HEK293 (cell line): ENCODE measurements around the gene CCDC12.

Experiments
- GLI2 ChIP-seq: fragments of 450-650 bp; formaldehyde crosslinking; IDR thresholded peaks from 2 replicates; pipeline ENCODE4; 2017; ENCODE audit warnings: missing biosample characterization, missing genetic modification characterization, low read depth, borderline replicate concordance
- KLF7 ChIP-seq: fragments of 450-650 bp; formaldehyde crosslinking; IDR thresholded peaks from 2 replicates; pipeline ENCODE4 v1.5.1; 2016; ENCODE audit warnings: missing biosample characterization, missing genetic modification characterization, borderline replicate concordance
- RBAK ChIP-seq: fragments of 450-650 bp; formaldehyde crosslinking; IDR thresholded peaks from 2 replicates; pipeline ENCODE4 v1.5.1; 2016; ENCODE audit warnings: missing biosample characterization, missing genetic modification characterization
- SP3 ChIP-seq: fragments of 450-650 bp; formaldehyde crosslinking; IDR thresholded peaks from 2 replicates; pipeline ENCODE4 v1.5.1; 2016; ENCODE audit warnings: missing biosample characterization, missing genetic modification characterization
- YY1 ChIP-seq: fragments of 450-650 bp; formaldehyde crosslinking; IDR thresholded peaks from 2 replicates; pipeline ENCODE4 v1.5.1; 2018; ENCODE audit warnings: missing biosample characterization, missing genetic modification characterization
- ZBTB48 ChIP-seq: fragments of 450-650 bp; formaldehyde crosslinking; IDR thresholded peaks from 2 replicates; pipeline ENCODE4 v1.5.1; 2016; ENCODE audit warnings: missing biosample characterization, missing genetic modification characterization
- ZNF132 ChIP-seq: fragments of 450-650 bp; formaldehyde crosslinking; IDR thresholded peaks from 2 replicates; pipeline ENCODE4 v1.5.1; 2017; ENCODE audit warnings: missing biosample characterization, missing genetic modification characterization, borderline replicate concordance
- ZNF2 ChIP-seq: fragments of 450-650 bp; formaldehyde crosslinking; IDR thresholded peaks from 2 replicates; pipeline ENCODE4 v1.5.1; 2016; ENCODE audit warnings: missing biosample characterization, missing genetic modification characterization
- ZNF202 ChIP-seq: fragments of 450-650 bp; formaldehyde crosslinking; IDR thresholded peaks from 2 replicates; pipeline ENCODE4 v1.5.1; 2016; ENCODE audit warnings: missing biosample characterization, missing genetic modification characterization, borderline replicate concordance
- ZNF223 ChIP-seq: fragments of 450-650 bp; formaldehyde crosslinking; IDR thresholded peaks from 2 replicates; pipeline ENCODE4 v1.5.1; 2016; ENCODE audit warnings: missing biosample characterization, missing genetic modification characterization
- ZNF23 ChIP-seq: fragments of 450-650 bp; formaldehyde crosslinking; IDR thresholded peaks from 2 replicates; pipeline ENCODE4 v1.5.1; 2016; ENCODE audit warnings: missing biosample characterization, missing genetic modification characterization, borderline replicate concordance
- ZNF423 ChIP-seq: fragments of 450-650 bp; formaldehyde crosslinking; IDR thresholded peaks from 2 replicates; pipeline ENCODE4 v1.5.1; 2016; ENCODE audit warnings: missing biosample characterization, missing genetic modification characterization
- ZNF501 ChIP-seq: fragments of 450-650 bp; formaldehyde crosslinking; IDR thresholded peaks from 2 replicates; pipeline ENCODE4 v1.5.1; 2016; ENCODE audit warnings: missing biosample characterization, missing genetic modification characterization
- ZNF529 ChIP-seq: fragments of 450-650 bp; formaldehyde crosslinking; IDR thresholded peaks from 2 replicates; pipeline ENCODE4 v1.5.1; 2017; ENCODE audit warnings: missing genetic modification characterization, missing biosample characterization; ENCODE audit not compliant: insufficient replicate concordance
- ZNF548 ChIP-seq: fragments of 450-650 bp; formaldehyde crosslinking; IDR thresholded peaks from 2 replicates; pipeline ENCODE4 v1.5.1; 2016; ENCODE audit warnings: missing biosample characterization, missing genetic modification characterization
- ZNF654 ChIP-seq: fragments of 450-650 bp; formaldehyde crosslinking; IDR thresholded peaks from 2 replicates; pipeline ENCODE4 v1.5.1; 2016; ENCODE audit warnings: low read depth, missing biosample characterization, missing genetic modification characterization
- ZXDB ChIP-seq: fragments of 450-650 bp; formaldehyde crosslinking; IDR thresholded peaks from 2 replicates; pipeline ENCODE4 v1.5.1; 2016; ENCODE audit warnings: missing biosample characterization, missing genetic modification characterization
- TF ChIP-seq, protein P1 (sequence below): fragments of 450-650 bp; formaldehyde crosslinking; optimal IDR thresholded peaks from 2 replicates; pipeline ENCODE3; 2016; ENCODE audit warnings: missing biosample characterization, mild to moderate bottlenecking, missing genetic modification characterization
- TF ChIP-seq, protein P2 (sequence below): fragments of 450-650 bp; formaldehyde crosslinking; IDR thresholded peaks from 2 replicates; pipeline ENCODE4 v1.5.1; 2016; ENCODE audit warnings: missing biosample characterization, missing genetic modification characterization
- TF ChIP-seq, protein P3 (sequence below): fragments of 450-650 bp; formaldehyde crosslinking; IDR thresholded peaks from 2 replicates; pipeline ENCODE4 v1.5.1; 2016; ENCODE audit warnings: missing biosample characterization, missing genetic modification characterization
- TF ChIP-seq, protein P4 (sequence below): fragments of 450-650 bp; formaldehyde crosslinking; IDR thresholded peaks from 2 replicates; pipeline ENCODE4 v1.5.1; 2016; ENCODE audit warnings: missing biosample characterization, missing genetic modification characterization
- TF ChIP-seq, protein P5 (sequence below): fragments of 450-650 bp; formaldehyde crosslinking; IDR thresholded peaks from 2 replicates; pipeline ENCODE4 v1.5.1; 2016; ENCODE audit warnings: missing biosample characterization, missing genetic modification characterization
- TF ChIP-seq, protein P6 (sequence below): fragments of 450-650 bp; formaldehyde crosslinking; IDR thresholded peaks from 2 replicates; pipeline ENCODE4 v1.5.1; 2017; ENCODE audit warnings: missing biosample characterization, mild to moderate bottlenecking, missing genetic modification characterization, moderate library complexity
- TF ChIP-seq, protein P7 (sequence below): fragments of 450-650 bp; formaldehyde crosslinking; IDR thresholded peaks from 2 replicates; pipeline ENCODE4; 2016; ENCODE audit warnings: missing biosample characterization, missing genetic modification characterization
- TF ChIP-seq, protein P8 (sequence below): fragments of 450-650 bp; formaldehyde crosslinking; IDR thresholded peaks from 2 replicates; pipeline ENCODE4 v1.5.1; 2016; ENCODE audit warnings: missing biosample characterization, missing genetic modification characterization

CCDC12 gene

DNA sequence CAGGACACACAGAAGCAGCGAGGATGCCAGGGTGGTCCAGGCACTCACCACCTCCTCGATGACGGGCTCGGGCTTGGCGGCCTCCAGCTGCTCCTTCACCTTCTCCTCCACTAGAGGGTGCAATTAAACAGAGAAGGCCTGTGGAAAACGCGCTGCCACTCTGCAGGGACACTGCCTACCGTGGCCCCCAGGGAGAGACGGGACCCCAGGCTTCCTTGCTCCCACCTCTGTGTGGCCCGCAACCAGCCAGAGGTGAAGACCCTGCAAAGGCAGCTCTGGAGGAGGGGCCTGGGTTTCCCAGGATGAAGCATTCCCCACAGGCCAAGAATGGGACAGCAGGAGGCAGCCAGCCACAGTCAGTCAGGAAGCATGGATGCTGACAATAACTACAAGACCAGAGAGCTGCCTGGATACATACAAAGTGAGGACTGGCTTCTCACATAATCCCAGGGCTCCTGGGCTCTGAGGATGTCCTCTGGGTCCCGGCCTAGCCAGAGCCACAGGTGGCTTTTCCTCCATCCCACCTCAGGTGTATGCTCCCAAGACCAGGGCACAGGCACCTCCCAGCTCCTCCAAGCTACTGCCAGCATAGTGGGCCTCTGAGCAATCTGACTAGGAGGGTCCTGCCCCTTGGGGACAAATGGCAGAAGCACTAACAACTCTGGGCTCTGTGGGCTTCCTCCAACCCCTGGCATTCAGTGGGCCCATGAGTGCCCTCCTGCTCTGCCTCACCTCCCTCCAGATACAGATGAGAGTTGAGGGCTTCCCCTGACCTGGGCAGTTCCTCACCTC lies 52.8 kb downstream of the CCDC12 start (continued):
- TF ChIP-seq, protein P1, sequence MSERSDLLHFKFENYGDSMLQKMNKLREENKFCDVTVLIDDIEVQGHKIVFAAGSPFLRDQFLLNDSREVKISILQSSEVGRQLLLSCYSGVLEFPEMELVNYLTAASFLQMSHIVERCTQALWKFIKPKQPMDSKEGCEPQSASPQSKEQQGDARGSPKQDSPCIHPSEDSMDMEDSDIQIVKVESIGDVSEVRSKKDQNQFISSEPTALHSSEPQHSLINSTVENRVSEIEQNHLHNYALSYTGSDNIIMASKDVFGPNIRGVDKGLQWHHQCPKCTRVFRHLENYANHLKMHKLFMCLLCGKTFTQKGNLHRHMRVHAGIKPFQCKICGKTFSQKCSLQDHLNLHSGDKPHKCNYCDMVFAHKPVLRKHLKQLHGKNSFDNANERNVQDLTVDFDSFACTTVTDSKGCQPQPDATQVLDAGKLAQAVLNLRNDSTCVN (tag by site-specific recombination) = no peak
- TF ChIP-seq KLF7 (tag by site-specific recombination) (no peak), ZNF654 (tag by site-specific recombination) (peak; percentile 51), ZNF2 (tag by site-specific recombination) (peak; percentile 80; the same call in 1 of the 2 replicates), SP3 (tag by site-specific recombination) (no peak), ZNF423 (tag by site-specific recombination) (no peak), RBAK (tag by site-specific recombination) (no peak), ZBTB48 (no peak), ZNF529 (tag by site-specific recombination) (no peak), ZNF23 (tag by site-specific recombination) (no peak), YY1 (tag by site-specific recombination) (no peak), ZNF548 (tag by site-specific recombination) (no peak), ZNF132 (tag by site-specific recombination) (no peak), ZNF501 (tag by site-specific recombination) (no peak), ZNF202 (tag by site-specific recombination) (no peak), GLI2 (tag by site-specific recombination) (no peak), ZXDB (no peak), ZNF223 (tag by site-specific recombination) (peak; percentile 89)
- TF ChIP-seq, protein P2, sequence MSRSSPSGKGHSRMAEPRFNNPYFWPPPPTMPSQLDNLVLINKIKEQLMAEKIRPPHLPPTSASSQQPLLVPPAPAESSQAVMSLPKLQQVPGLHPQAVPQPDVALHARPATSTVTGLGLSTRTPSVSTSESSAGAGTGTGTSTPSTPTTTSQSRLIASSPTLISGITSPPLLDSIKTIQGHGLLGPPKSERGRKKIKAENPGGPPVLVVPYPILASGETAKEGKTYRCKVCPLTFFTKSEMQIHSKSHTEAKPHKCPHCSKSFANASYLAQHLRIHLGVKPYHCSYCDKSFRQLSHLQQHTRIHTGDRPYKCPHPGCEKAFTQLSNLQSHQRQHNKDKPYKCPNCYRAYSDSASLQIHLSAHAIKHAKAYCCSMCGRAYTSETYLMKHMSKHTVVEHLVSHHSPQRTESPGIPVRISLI (tag by site-specific recombination) = no peak
- TF ChIP-seq, protein P3, sequence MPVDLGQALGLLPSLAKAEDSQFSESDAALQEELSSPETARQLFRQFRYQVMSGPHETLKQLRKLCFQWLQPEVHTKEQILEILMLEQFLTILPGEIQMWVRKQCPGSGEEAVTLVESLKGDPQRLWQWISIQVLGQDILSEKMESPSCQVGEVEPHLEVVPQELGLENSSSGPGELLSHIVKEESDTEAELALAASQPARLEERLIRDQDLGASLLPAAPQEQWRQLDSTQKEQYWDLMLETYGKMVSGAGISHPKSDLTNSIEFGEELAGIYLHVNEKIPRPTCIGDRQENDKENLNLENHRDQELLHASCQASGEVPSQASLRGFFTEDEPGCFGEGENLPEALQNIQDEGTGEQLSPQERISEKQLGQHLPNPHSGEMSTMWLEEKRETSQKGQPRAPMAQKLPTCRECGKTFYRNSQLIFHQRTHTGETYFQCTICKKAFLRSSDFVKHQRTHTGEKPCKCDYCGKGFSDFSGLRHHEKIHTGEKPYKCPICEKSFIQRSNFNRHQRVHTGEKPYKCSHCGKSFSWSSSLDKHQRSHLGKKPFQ (tag by site-specific recombination) = no peak
- TF ChIP-seq, protein P4, sequence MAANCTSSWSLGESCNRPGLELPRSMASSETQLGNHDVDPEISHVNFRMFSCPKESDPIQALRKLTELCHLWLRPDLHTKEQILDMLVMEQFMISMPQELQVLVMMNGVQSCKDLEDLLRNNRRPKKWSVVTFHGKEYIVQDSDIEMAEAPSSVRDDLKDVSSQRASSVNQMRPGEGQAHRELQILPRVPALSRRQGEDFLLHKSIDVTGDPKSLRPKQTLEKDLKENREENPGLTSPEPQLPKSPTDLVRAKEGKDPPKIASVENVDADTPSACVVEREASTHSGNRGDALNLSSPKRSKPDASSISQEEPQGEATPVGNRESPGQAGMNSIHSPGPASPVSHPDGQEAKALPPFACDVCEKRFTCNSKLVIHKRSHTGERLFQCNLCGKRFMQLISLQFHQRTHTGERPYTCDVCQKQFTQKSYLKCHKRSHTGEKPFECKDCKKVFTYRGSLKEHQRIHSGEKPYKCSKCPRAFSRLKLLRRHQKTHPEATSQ (tag by site-specific recombination) = no peak
- TF ChIP-seq, protein P5, sequence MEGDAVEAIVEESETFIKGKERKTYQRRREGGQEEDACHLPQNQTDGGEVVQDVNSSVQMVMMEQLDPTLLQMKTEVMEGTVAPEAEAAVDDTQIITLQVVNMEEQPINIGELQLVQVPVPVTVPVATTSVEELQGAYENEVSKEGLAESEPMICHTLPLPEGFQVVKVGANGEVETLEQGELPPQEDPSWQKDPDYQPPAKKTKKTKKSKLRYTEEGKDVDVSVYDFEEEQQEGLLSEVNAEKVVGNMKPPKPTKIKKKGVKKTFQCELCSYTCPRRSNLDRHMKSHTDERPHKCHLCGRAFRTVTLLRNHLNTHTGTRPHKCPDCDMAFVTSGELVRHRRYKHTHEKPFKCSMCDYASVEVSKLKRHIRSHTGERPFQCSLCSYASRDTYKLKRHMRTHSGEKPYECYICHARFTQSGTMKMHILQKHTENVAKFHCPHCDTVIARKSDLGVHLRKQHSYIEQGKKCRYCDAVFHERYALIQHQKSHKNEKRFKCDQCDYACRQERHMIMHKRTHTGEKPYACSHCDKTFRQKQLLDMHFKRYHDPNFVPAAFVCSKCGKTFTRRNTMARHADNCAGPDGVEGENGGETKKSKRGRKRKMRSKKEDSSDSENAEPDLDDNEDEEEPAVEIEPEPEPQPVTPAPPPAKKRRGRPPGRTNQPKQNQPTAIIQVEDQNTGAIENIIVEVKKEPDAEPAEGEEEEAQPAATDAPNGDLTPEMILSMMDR (tag by site-specific recombination) = peak; percentile 37
- TF ChIP-seq, protein P6, sequence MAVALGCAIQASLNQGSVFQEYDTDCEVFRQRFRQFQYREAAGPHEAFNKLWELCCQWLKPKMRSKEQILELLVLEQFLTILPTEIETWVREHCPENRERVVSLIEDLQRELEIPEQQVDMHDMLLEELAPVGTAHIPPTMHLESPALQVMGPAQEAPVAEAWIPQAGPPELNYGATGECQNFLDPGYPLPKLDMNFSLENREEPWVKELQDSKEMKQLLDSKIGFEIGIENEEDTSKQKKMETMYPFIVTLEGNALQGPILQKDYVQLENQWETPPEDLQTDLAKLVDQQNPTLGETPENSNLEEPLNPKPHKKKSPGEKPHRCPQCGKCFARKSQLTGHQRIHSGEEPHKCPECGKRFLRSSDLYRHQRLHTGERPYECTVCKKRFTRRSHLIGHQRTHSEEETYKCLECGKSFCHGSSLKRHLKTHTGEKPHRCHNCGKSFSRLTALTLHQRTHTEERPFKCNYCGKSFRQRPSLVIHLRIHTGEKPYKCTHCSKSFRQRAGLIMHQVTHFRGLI (tag by site-specific recombination) = no peak
- TF ChIP-seq, protein P7, sequence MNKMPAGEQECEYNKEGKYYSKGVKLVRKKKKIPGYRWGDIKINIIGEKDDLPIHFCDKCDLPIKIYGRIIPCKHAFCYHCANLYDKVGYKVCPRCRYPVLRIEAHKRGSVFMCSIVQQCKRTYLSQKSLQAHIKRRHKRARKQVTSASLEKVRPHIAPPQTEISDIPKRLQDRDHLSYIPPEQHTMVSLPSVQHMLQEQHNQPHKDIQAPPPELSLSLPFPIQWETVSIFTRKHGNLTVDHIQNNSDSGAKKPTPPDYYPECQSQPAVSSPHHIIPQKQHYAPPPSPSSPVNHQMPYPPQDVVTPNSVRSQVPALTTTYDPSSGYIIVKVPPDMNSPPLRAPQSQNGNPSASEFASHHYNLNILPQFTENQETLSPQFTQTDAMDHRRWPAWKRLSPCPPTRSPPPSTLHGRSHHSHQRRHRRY (tag by site-specific recombination) = no peak
- TF ChIP-seq, protein P8, sequence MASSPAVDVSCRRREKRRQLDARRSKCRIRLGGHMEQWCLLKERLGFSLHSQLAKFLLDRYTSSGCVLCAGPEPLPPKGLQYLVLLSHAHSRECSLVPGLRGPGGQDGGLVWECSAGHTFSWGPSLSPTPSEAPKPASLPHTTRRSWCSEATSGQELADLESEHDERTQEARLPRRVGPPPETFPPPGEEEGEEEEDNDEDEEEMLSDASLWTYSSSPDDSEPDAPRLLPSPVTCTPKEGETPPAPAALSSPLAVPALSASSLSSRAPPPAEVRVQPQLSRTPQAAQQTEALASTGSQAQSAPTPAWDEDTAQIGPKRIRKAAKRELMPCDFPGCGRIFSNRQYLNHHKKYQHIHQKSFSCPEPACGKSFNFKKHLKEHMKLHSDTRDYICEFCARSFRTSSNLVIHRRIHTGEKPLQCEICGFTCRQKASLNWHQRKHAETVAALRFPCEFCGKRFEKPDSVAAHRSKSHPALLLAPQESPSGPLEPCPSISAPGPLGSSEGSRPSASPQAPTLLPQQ (tag by site-specific recombination) = no peak
